Mesodermal cell (in vitro differentiated cells): ENCODE results near the gene HSF5.
A peak's percentile ranks its signal among the peaks of the same experiment; 100 is the strongest.
"Not testable (repeated sequence)": the region's sequence is repeated elsewhere in the genome, so short reads cannot be mapped to it uniquely, and the experiment has no call there.

Source experiments
- H3K27ac ChIP-seq: 2 replicates; pipeline ENCODE4 v1.7.0; 2013; ENCODE audit warnings: mild to moderate bottlenecking, low read depth, low read length, moderate library complexity; ENCODE audit not compliant: severe bottlenecking
- H3K36me3 ChIP-seq: 2 replicates; pipeline ENCODE4 v1.7.1; 2013; ENCODE audit warnings: mild to moderate bottlenecking, low read length, moderate library complexity; ENCODE audit not compliant: control insufficient read depth, insufficient read depth
- H3K4me1 ChIP-seq: one replicate; pipeline ENCODE4 v1.7.1; 2013; ENCODE audit warnings: mild to moderate bottlenecking, low read length; ENCODE audit not compliant: insufficient read depth, control insufficient read depth, poor library complexity, severe bottlenecking
- H3K4me3 ChIP-seq: 2 replicates; pipeline ENCODE4 v1.7.0; 2013; ENCODE audit warnings: low read length, control low read depth, mild to moderate bottlenecking; ENCODE audit not compliant: insufficient read depth, poor library complexity, severe bottlenecking; ENCODE audit errors: extremely low read depth
- H3K9me3 ChIP-seq: 2 replicates; pipeline ENCODE4 v1.7.1; 2013; ENCODE audit warnings: mild to moderate bottlenecking, low read length, moderate library complexity; ENCODE audit not compliant: control insufficient read depth
- WGBS, 2 experiments: methylation state at CpG; one replicate each; pipeline ENCODE4 v1.1.5; 2013; ENCODE audit warnings: missing lambda C conversion rate in 2 of 2; ENCODE audit not compliant: insufficient coverage in 2 of 2; 5-methylcytosine and 5-hydroxymethylcytosine counted together

The HSF5 gene

DNA sequence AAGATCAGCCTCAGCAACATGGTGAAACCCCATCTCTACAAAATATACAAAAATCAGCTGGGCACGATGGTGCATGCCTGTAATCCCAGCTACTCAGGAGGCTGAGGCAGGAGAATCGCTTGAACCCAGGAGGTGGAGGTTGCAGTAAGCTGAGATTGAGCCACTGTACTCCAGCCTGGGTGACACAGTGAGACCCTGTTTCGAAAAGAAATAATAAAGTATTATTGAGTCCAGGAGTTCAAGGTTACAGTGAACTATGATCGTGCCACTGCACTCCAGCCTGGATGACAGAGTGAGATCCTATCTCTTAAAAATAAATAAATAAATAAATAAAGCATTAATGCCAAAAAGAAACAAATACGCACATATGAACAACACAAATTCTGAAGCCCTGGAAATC lies 6.4 kb downstream of the HSF5 start:
- not testable (repeated sequence) for H3K27ac ChIP-seq, H3K4me1 ChIP-seq, H3K4me3 ChIP-seq, H3K36me3 ChIP-seq, H3K9me3 ChIP-seq
- 83 to 91% methylated on average over 3 of the region's 5 CpGs for WGBS, 2 experiments

DNA sequence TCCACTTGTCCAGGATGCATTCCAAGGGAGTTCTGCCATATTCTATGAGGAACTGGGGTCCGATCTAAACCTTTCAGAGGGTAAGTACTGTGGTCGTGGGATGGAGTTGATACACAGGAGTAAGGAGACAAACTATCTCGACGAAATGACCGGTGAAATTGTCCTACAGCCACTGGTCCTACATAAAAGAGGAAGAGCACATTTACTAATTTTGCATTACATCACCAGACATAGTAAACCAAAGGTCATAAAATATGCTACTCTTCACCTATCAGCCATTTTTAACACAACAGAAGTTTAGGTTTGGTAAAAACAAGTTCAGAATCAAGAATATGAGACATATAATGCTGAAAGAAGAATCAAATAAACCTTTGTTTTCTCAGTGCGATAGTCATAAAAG lies 8.1 kb downstream of the HSF5 start:
- Histone ChIP-seq H3K9me3 (no peaks in the 10 kb centered on the region), H3K36me3 (no peaks in the 10 kb centered on the region), H3K4me3 (no peak overlapping the region), H3K4me1 (no peaks in the 10 kb centered on the region), H3K27ac (no peak overlapping the region)
- WGBS, 2 experiments: 88 to 94% methylated on average over 4 to 5 of the region's 6 CpGs

- WGBS, 2 experiments: 90 to 92% methylated on average over 2 to 7 of the region's 18 CpGs
Observed at GRCh38 chr17:58476812-58477211, 11.4 kb downstream of the HSF5 start.

GRCh38 chr17:58475985-58476384 lies 12.2 kb downstream of the HSF5 start:
- H3K4me1 ChIP-seq: no peaks in the 10 kb centered on the region
- H3K27ac ChIP-seq: no peak overlapping the region
- no peaks in the 10 kb centered on the region for H3K36me3 ChIP-seq
- no peak overlapping the region for H3K4me3 ChIP-seq
- H3K9me3 ChIP-seq: no peaks in the 10 kb centered on the region

More at GRCh38 chr17:58476812-58477211, 11.4 kb downstream of the HSF5 start:
- H3K4me3 ChIP-seq: no peak overlapping the region
- H3K4me1 ChIP-seq: no peaks in the 10 kb centered on the region
- no peaks in the 10 kb centered on the region for H3K9me3 ChIP-seq
- H3K27ac ChIP-seq: no peak overlapping the region
- H3K36me3 ChIP-seq: no peaks in the 10 kb centered on the region

DNA sequence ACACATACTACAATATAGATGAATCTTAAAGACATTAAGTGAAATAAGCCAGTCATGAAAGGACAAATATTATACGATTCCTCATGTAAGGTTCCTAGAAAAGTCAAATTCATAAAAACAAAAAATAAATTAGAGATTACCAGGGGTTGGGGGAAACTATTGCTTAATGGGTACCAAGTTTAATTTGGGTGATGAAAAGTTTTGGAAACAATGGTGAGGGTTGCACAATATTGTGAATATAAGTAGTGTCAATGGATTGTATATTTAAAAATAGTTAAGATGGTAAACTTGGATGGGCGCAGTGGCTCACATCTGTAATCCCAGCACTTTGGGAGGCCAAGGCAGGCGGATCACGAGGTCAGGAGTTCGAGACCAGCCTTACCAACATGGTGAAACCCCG lies 17.9 kb downstream of the HSF5 start:
- no peaks in the 10 kb centered on the region for H3K4me1 ChIP-seq
- no peaks in the 10 kb centered on the region for H3K36me3 ChIP-seq
- WGBS, 2 experiments: 88 to 94% methylated on average over 4 to 5 of the region's 6 CpGs
- H3K27ac ChIP-seq: no peak overlapping the region
- no peaks in the 10 kb centered on the region for H3K9me3 ChIP-seq
- no peak overlapping the region for H3K4me3 ChIP-seq

DNA sequence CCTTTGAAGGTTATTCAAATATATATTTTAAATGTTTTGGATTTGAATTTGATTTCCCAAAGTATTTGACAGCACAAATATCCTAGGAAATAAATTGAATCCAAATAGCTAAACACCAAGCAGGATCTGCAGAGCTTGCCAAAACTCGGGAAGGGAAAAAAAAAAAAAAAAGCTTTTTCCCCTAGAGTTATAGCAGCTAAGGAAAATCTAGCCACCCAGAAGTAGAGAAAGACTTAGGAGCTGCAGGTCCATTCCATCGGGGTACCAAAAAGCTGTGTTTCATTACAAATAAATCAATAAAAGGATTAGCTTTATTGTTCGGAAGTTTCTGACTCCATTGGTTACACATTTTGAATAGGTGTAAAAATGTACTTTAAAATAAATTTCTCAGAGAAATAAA lies 19.3 kb downstream of the HSF5 start:
- Histone ChIP-seq H3K9me3 (no peaks in the 10 kb centered on the region), H3K27ac (no peak overlapping the region), H3K4me3 (no peak overlapping the region), H3K36me3 (no peaks in the 10 kb centered on the region), H3K4me1 (no peaks in the 10 kb centered on the region)
- no CpG with 5 or more reads among the region's 3 CpGs for WGBS, 2 experiments

- no peak overlapping the region for H3K4me3 ChIP-seq
- H3K36me3 ChIP-seq: no peaks in the 10 kb centered on the region
- no peak overlapping the region for H3K27ac ChIP-seq
- no peaks in the 10 kb centered on the region for H3K9me3 ChIP-seq
- H3K4me1 ChIP-seq: peaks cover 4% of the 10 kb centered on the region
Observed at GRCh38 chr17:58455491-58455890, 32.7 kb downstream of the HSF5 start.

GRCh38 chr17:58452738-58453137 lies 35.5 kb downstream of the HSF5 start:
- no peaks in the 10 kb centered on the region for H3K9me3 ChIP-seq
- WGBS, 2 experiments: 100% methylated on average over 1 of the region's 1 CpG; no CpG with 5 or more reads in 1 of the 2 experiments
- no peak overlapping the region for H3K4me3 ChIP-seq
- peak overlapping the region; percentile 77 for H3K27ac ChIP-seq
- H3K4me1 ChIP-seq: peaks cover 4% of the 10 kb centered on the region
- H3K36me3 ChIP-seq: no peaks in the 10 kb centered on the region

GRCh38 chr17:58447039-58447975 lies 40.9 kb downstream of the HSF5 start:
- Histone ChIP-seq H3K9me3 (no peaks in the 10 kb centered on the region), H3K27ac (no peak overlapping the region), H3K4me3 (no peak overlapping the region), H3K4me1 (no peaks in the 10 kb centered on the region), H3K36me3 (no peaks in the 10 kb centered on the region)
- WGBS, 2 experiments: 57 to 70% methylated on average over 5 to 8 of the region's 9 CpGs

DNA sequence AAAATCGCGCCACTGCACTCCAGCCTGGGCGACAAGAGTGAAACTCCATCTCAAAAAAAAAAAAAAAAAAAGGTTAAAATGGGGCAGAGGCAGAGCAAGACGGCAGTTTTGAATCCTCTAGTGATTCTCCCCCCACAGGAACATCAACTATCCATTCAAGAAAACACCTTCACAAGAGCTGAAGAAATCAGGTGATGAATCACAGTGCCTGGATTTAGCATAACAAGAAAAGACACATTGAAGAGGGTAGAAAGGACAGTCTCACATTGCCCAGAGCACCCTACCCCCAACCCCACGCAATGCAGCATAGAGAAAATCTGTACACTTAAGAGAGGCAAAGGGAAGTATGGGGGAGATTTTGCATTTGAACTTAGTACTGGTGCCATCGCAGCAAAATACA lies 42.1 kb downstream of the HSF5 start:
- Histone ChIP-seq H3K27ac (no peak overlapping the region), H3K4me3 (no peak overlapping the region), H3K36me3 (no peaks in the 10 kb centered on the region), H3K9me3 (no peaks in the 10 kb centered on the region), H3K4me1 (no peaks in the 10 kb centered on the region)
- 29 to 82% methylated on average over 1 to 2 of the region's 6 CpGs for WGBS, 2 experiments

DNA sequence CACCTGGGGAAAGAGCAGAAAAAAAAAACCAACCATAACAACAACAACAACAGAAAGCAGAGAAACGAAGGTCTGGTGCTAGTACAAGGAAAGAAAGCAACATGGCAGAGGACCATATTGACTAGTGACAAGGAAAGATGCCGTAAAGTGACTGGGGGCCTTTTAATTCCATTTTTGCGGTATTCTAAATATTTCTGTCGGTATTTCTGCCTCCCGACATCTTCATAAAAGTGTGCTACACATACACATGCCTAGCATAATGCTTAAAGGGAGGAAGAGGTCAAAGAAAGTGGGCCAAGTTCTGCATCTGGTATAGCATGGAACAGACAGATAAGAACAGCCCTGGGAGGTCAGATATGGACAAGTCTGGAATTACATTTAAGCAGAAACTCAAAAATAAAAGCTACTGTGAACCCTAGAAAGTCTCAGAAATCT lies 51.4 kb downstream of the HSF5 start:
- Histone ChIP-seq H3K4me3 (no peak overlapping the region), H3K9me3 (no peaks in the 10 kb centered on the region)
- 75 to 86% methylated on average over 2 of the region's 5 CpGs for WGBS, 2 experiments

More for the DNA sequence above, 51.4 kb downstream of the HSF5 start:
- H3K27ac ChIP-seq: no peak overlapping the region
- no peaks in the 10 kb centered on the region for H3K4me1 ChIP-seq
- H3K36me3 ChIP-seq: no peaks in the 10 kb centered on the region
